Activated CD4-positive, alpha-beta T cell treated with anti-CD3 and anti-CD28 coated beads, Interleukin-2, amount 50 U/mL, for 1 hour (primary cell): ENCODE data around the gene NLGN1.

Source experiments
- DNase-seq: peaks from one replicate; pipeline ENCODE4 v3.0.0-alpha.2; 2020

NLGN1 gene

DNA sequence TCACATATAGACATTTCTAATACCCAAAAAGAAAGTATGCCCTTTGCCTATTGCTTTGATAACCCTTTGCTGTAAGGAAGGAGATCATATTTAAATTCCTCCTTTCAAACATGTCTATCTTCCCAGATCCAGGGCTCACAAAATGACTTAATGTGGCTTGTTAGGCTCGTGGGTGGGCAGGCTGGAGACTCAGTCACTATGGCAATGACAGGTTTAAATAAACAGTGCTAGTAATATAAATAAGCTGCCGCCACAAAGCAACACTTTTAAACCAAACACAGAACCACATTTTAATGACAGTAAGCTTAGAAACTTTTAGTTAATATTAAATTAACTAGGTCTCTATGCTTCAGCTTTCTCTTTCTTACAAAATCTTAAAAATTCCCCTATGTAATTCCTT lies 845.6 kb downstream of the NLGN1 start:
- DNase-seq = no peak

DNA sequence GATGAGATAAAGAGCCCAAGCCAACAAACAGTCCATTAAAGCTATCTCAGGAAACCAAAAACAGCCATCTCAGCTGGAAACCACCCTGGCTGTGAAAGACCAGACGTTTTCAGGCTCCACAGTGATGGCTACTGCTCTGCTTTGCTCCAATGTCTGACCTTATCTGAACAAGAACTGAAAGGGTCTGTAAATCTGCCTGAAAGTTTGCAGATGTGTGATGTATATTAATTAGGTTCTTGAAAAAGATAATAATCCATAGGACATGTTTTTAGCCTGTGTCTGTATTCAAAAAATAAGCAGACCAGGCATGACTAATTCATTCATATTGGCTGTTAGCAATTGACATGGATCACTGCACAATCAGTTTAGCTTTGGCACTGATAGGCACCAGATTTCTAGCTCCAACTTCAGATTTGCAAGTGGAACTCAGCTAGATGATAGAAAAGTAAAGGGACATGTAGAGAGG lies 850.2 kb downstream of the NLGN1 start:
- no peak for DNase-seq

DNA sequence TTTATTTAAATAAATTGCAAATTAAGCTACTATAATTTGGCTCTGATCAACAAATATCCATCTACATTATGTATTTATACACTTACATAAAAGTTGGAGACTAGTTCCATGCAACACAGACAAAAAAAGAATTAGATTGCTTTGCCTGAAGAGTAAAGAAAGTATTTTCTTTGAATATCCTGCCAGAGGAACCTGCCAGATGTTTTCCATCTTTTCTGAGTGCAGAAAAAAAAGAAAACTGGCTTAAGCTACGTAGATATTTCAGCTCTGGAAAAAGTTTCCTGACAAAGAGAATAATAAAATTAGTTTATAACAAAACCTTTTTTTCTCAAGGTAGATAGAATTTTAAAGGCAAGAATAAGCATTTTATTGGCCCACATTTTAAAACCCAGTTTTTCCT lies 854.1 kb downstream of the NLGN1 start:
- no peak for DNase-seq

DNA sequence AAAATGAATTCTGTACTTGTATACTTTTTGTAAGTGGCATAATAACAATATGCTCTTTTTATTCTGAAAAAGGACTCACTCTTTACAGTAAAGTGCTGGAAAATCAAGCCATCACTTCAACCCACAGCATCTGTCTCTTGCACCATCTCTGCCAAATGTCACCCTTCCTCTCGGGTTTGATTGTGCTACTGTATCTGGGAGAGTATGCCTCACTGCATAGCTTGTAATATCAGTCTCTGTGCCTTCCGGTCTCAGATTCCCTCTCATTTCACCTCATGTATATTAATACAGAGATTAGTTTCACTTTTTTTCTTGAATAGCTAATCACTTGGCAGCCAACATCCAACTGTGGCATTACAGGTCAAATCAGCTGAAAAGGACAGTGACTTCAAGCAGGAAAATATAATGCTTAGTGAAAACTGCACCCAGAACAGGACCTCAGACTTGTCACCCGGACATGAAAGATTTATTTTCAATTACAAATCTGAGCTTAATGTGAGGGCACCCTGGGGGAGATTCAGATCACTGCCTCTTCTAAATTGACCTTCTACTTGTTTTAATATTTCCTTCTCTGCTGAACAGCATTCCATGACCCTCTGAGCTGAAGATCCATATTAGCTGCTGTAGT lies 855.8 kb downstream of the NLGN1 start:
- DNase-seq = no peak

DNA sequence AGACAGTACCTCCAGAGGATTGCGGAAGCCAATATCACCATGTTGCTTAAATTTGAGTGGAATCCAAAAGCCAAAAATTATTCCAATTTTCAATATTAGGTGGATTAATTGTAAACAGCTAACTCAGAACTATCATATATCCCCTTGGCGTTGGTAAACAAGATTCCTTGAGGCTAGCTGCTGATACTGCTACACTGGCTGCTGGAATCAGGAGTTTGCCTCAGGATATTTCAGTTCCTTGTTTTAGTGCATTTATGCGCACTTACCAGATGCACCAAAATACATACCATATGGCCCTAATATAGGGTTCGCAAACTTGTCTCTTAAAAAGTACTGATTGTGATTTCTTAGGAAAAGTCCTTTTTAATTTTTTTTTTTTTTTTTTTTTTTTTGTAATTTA lies 856.4 kb downstream of the NLGN1 start:
- DNase-seq = no peak

DNA sequence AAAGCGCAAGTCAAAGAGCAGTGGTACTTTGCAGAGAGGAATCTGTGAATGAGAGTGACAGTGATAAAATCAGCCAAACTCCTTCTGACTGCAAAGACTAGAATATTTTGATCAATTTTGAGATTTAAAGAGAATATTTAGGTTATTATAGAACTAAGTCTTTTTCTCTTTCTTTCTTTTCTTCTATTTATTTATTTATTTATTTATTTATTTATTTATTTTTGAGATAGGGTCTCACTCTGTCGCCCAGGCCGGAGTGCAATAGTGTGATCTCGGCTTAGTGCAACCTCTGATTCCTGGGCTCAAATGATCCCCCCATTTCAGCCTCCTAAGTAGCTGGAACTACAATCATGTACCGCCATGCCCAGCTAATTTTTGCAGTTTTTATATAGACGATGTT lies 857.9 kb downstream of the NLGN1 start:
- no peak for DNase-seq

DNA sequence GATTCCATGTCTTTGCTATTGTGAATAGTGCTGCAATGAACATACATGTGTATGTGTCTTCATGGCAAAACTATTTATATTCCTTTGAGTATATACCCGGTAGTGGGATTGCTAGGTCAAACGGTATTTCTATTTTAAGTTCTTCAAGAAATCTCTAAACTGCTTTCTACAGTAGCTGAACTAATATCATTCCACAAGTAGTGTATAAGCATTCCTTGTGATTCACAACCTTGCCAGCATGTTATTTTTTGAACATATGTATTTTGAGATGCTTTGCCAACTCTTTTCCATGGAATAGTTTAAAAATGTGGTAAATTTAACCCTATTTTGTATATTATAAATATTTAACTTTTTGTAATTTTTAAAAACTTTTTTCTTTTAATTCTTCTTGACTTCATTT lies 868.9 kb downstream of the NLGN1 start:
- DNase-seq = no peak

DNA sequence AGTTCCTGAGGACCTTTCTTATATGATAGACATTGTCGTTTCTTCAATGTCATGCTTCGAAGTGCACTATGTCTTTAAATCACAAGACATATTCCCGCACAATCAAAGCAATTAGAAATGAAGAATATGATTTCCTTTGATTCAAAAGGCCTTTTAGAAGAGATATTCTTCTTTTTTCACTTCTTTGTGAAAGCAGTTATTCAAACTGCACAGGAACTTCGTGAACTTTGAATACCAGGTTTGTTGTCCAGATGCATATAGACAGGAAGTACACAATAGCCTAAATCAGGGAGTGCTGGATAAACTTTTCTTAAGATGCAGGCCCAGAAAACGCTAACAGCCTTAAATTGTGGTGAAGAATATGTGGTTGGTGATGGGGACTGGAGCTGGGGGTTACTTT lies 870.5 kb downstream of the NLGN1 start:
- DNase-seq = no peak

DNA sequence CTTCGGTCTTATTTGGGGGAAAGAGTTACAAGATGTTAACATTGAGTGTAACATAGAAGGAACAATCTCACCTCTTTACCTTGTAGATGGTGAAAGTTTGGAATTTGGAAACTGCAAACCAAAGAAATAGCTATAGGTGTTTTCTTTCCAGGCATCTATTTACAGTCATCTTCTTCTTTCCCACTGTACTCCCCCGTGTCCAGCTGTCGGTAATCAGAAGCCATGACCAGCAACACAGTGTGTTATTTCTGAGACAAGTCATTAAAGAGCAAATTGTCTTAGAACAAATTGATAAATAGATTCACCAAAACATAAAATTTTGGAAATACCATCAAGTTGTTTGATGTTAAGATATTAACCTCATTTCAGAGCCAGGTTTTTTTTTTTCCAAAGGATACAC lies 871.0 kb downstream of the NLGN1 start:
- no peak for DNase-seq

DNA sequence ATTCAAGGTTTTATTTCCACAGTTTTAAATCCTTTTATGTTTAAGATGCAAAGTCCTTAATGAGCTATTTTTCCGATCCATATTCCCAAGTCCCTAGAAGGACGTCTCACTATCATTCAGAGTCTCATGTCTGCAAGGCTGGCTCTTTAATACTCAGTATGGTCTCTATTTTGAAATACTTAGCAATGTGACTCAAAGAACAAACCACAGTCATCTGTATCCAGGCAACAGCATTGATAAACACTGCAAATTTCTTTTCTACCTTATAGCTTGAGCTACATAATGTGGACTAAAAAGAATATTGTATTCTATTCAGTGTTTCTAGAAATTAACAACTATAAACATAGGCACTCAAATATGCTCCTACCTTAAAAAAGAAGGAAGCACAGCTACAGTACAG lies 873.3 kb downstream of the NLGN1 start:
- DNase-seq = no peak

DNA sequence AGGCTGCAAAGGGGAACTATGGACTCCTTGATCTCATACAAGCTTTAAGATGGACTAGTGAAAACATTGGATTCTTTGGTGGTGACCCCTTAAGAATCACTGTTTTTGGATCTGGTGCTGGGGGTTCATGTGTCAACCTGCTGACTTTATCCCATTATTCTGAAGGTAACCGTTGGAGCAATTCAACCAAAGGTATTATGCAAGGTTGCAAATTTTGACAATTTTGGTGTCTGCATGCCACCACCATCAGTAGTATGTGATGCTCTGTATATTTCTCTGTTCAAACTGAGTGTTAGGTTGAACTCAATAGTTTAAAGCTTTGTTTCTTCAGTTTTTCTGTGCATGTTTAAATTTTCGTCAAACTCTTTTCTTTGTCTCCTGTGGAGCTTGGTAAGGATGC lies 877.8 kb downstream of the NLGN1 start:
- no peak for DNase-seq

DNA sequence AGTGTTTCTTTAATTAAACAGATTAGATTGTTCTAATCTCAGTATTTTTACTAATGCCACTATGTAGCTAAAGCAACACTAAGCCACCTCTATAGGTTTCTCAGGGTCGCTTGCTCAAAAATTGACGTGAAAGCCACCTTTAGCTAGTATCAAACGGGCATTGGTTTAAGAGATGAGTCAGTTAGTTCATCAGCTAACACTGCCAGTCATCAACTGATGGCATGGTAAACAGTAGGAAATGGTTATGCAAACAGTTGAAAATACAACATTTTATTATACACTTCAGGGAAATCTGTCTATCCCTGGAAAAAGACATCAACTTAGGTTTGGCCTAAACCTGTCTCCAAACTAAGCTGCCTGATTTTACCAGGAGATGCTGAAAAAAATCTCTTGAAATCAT lies 879.3 kb downstream of the NLGN1 start:
- DNase-seq = no peak

DNA sequence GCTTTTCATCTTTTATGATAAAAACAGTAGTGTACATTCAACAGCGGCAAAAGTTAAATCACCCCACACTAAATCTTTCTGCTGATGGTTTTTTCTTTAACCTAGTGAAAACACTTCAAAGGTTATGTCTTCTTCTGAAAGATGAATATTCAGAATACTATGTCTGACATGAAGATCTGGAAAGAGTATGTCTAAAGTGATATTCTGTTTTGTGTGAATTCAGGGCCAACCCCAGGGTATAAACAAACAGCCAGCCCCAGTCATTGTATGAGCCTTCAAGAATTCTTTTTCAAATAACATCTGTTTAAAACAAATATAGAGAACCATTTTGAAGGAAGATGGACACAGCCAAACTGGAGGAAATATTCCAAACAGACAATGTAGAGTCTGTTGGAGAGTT lies 880.5 kb downstream of the NLGN1 start:
- DNase-seq = no peak

DNA sequence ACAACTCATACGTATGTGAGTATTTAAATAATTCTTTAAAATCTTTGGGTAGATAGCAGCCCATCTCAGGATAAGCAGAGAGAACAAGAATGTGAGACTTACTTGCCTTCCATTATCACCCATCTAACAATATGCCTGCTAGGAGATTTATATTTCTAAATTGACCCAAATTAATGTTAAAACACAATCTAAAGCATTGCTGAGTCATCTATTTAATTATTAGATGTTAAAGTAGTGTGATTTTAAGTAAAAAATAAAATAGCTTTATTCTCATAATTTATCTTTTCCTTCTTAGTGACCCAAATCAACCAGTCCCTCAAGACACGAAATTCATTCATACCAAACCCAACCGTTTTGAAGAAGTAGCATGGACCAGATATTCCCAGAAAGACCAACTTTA lies 882.6 kb downstream of the NLGN1 start:
- DNase-seq = no peak

DNA sequence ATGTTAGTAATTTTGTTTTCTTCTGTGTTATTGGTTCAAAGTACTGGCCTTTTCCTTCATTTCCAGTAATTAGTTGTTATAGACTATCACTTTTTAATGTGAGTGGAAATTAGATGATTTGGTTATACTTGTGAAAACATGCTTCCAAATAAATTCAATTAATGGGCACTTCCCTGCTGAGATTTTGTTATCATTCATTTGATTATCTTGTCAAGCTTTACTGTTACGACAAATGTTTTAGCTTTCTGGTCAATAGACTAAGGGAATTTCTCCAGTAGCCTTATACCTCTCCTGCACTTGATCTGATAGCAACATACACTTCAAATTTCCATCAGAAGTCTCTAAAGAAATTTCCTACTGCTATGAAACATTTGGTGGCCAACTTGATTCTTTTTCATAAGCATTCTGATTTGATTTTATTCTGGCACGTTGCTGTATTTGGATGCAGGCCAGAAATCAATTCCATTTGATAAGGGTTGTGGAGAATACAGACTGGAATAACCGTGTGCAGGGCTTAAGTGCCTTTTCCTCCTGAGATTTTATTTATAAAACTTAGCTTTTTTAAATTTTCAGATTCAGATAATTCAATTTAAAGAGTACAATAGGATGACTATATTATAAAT lies 887.8 kb downstream of the NLGN1 start:
- DNase-seq = no peak

DNA sequence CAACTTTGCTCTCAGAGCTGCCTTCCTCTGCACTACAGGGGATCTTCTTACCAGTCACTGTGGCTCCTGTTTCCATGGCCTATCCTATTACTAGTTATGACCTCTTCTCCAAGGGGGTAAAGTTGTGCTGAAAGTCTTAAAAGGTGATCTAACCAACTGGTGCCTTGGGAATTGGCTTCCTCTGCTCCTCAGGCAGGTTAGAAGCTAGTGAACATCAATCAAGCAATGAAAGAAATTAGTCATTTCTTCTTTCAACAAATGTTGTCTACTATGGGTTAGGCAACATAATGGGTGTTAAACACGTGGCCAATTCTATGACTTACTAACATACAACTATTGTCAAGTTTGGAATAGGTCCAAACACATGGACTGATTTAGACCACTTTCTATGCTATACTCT lies 890.2 kb downstream of the NLGN1 start:
- no peak for DNase-seq

DNA sequence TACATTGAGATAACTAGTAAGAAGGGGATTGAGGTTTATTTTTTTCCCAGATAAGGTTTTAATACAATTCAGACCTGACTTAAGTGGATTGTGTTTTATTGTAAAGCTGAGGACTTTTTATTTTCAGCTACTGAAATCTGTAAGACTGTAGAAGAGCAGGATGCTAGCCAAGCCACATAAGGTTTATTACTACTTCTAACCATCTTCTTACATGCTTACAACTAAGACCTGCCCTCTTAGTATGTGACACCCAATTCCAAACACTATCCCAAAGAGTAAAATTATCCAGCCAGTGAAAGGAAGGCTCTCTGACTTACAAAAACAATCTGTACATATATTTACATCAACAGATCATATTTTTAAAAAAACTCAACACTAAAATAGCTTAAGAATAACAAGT lies 897.1 kb downstream of the NLGN1 start:
- DNase-seq = no peak

DNA sequence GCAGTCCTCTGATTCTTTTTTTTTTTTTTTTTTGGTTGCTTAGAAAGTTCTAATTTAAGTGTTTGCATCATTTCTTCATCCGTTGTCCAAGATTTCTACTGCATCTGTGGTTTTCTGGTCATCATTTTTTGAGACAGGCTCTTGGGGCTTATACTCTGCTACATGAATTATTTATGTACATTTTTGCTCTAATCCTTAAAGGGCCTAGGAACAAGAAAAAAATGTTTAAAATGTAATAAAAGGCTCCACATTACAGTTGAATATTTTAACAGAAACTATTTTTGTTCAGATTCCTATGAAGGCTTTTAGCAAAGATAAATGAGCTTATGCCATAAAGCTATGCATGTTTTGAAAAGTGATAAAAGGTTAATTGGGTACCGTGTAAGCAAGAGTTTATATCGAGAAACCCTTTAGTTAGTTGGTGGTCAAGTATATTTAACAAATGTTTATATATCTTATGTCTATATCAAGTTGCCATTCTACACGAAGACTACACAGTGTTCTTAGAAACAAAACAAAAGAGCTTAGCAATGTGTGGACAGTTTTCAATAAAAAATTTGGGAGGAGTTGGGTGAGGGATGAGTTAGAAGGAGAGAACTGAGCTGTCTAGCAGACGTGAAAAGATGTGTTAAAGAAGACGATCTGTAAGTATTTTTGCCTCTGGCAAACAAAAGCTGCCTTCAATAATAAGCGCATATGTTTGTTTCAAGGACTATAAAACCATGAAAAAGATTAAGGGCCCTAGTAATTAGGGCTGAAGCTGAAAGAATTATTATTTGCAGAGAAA lies 898.0 kb downstream of the NLGN1 start:
- no peak for DNase-seq

DNA sequence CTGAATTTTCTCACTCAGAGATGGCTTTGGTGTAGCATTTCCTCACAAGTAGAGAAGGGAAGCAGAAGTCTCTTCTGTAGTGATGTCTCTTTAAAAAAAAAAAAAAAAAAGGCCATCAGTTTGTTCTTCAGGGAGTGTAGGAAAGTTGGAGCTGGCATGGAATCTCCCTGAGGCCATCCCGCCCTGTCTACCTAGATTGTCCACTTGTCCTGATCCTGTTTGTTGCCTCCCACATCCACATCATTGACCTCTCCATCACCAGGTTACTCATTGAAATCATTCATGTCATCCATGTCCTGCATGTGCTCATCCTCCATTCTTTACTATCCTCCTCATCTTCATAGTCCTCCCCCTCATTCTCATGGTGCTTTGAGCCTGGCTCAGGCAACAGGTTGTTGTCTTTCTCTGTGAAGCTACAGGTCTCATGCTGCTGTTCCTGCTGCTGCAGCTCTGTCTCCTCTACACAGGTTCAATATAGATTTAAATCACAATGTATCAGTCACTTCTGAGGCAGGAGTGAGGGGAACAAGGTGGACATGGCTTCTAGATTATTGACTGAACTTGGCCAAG lies 905.3 kb downstream of the NLGN1 start:
- no peak for DNase-seq

DNA sequence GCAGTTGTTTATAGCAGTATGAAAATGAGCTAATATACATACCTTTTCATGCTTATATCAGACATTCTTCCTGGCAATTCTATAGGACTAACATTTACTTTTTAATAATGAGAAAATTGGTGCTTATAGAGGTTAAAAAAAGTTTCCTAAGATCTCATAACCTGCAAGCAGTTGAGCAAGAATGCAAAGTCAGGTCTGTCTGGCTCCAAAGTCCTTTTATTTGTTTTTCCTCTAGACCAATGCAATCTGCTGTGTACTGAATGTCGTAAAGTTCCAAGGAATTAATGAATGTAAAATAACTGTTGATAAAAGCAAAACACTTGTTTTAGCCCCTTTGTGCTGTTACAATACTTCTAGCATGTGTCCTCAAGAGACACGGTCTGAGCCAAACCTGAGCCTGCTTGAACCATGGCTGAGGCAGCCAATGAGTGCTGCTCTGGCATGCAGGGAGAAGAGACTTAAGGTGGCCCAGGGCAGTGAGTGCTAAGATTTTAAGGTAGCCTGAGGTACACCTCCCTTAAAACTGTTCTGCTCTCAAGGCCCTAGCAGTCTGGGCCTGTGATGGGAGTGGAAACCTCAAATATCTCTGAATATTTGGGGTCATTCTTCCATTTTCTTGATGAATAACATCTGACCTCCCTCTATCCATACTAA lies 906.5 kb downstream of the NLGN1 start:
- DNase-seq = no peak

DNA sequence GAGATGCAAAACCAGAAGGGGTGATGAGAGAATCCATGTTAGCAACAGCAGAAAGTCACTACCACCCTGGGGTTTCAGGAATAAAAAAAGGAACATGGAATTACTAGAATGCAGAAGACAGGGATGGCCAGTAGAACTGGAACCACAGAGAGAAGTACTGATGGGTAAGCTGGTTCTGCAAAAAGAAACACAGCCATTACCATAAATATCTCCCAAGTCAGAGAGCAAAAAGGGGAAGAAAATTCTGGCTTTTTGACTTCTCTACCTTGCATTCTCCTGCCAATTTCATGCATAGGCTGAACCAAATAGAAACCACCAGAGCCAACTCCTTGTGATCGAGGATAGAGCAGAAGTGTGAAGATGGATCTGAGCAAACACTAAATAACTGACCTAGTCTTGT lies 911.2 kb downstream of the NLGN1 start:
- no peak for DNase-seq

DNA sequence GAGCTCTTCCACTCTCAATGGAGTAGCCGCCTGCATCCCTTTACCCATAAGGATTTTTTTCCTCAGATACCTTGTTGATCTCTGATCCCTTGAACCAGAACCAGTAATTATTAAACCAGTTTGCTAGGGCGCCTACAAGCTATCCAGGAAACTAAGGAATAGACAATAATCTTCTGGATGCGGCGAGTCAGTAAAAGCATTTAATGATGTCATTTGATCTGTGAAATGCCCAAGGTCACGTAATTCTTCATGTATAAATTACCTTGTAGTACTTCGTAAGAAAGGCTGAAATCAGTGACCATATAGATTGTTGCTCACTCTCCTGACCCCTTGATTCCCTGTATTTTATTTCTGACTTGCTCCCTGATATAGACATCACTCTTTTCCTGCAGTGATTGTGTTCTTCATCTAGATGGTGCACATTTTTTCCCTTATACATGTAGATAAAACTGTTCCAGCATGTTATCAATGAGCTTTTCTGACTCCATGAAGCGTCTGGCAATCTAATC lies 913.0 kb downstream of the NLGN1 start:
- no peak for DNase-seq

DNA sequence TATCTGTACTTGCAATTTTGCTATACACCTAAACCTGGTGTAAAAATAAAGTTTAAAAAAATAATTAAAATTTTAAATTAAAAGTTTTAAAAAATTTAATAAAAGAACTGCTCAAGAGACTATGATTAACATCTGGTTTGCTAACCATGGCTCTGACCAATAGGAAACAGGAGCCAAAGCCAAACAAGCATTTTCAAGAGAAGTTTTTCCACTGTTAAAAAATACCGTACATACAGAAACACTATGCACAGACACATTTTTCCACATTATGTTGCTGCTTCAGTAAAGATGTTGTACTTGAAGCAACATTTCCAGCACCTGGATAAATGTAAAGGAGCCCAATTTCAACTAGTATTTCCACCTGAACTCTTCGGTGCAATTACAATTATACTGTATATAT lies 917.7 kb downstream of the NLGN1 start:
- DNase-seq = no peak
